T1000 (cell line): Measurements from ENCODE around the gene DCLK1.

Experiments used
- DNase-seq: peaks from one replicate; lab custom pipeline; 2025; ENCODE audit warnings: mixed read lengths; lab: John Stamatoyannopoulos, UW

Gene DCLK1

GRCh38 chr13:36131222-36131930 is at the start of gene DCLK1:
Gene DCLK1 (minus strand): TSS chr13:36131382.
- peak; percentile 32 for DNase-seq

GRCh38 chr13:36175621-36176020 is 44.4 kb upstream of the DCLK1 start:
- no peak for DNase-seq

GRCh38 chr13:36174923-36175322 is 43.7 kb upstream of the DCLK1 start:
- DNase-seq, result no peak

GRCh38 chr13:36173571-36174322 is 42.6 kb upstream of the DCLK1 start:
- DNase-seq, result no peak

- no peak for DNase-seq
Observed at GRCh38 chr13:36166046-36166445, 34.9 kb upstream of the DCLK1 start.

- DNase-seq, result peak; percentile 37
Observed at GRCh38 chr13:36163809-36164308, 32.7 kb upstream of the DCLK1 start.

GRCh38 chr13:36163286-36163685 is 32.1 kb upstream of the DCLK1 start:
- no peak for DNase-seq

GRCh38 chr13:36160297-36160696 is 29.1 kb upstream of the DCLK1 start:
- no peak for DNase-seq

- no peak for DNase-seq
Observed at GRCh38 chr13:36158611-36159010, 27.4 kb upstream of the DCLK1 start.

- no peak for DNase-seq
Observed at GRCh38 chr13:36157480-36157879, 26.3 kb upstream of the DCLK1 start.

GRCh38 chr13:36154567-36155291 is 23.5 kb upstream of the DCLK1 start:
- no peak for DNase-seq

GRCh38 chr13:36151591-36151990 is 20.4 kb upstream of the DCLK1 start:
- no peak for DNase-seq

GRCh38 chr13:36148446-36148845 is 17.3 kb upstream of the DCLK1 start:
- no peak for DNase-seq

- no peak for DNase-seq
Observed at GRCh38 chr13:36147330-36147729, 16.1 kb upstream of the DCLK1 start.

- no peak for DNase-seq
Observed at GRCh38 chr13:36146511-36147269, 15.5 kb upstream of the DCLK1 start.

GRCh38 chr13:36143738-36144137 is 12.6 kb upstream of the DCLK1 start:
- DNase-seq, result no peak

GRCh38 chr13:36142735-36143134 is 11.6 kb upstream of the DCLK1 start:
- no peak for DNase-seq

GRCh38 chr13:36135876-36136275 is 4.7 kb upstream of the DCLK1 start:
- no peak for DNase-seq

- no peak for DNase-seq
Observed at GRCh38 chr13:36134632-36135031, 3.5 kb upstream of the DCLK1 start.

- DNase-seq, result no peak
Observed at GRCh38 chr13:36133950-36134626, 2.9 kb upstream of the DCLK1 start.

- DNase-seq, result no peak
Observed at GRCh38 chr13:36132376-36132775, 1.2 kb upstream of the DCLK1 start.
